LNCAP (cell line): Measurements from ENCODE around the gene SLC6A11.

Experiments
- CTCF ChIP-seq: fragments of 450-650 bp; IDR thresholded peaks from 2 replicates; pipeline ENCODE4 v1.5.1; 2017; ENCODE audit warnings: mild to moderate bottlenecking

The SLC6A11 gene

GRCh38 chr3:10972072-10972782 lies 156.2 kb downstream of the SLC6A11 start:
- TF ChIP-seq CTCF, result no peak

GRCh38 chr3:10973046-10973595 lies 157.1 kb downstream of the SLC6A11 start:
- TF ChIP-seq CTCF, result no peak

GRCh38 chr3:10974131-10974530 lies 158.1 kb downstream of the SLC6A11 start:
- no peak for TF ChIP-seq CTCF

GRCh38 chr3:10974746-10975375 lies 158.8 kb downstream of the SLC6A11 start:
- no peak for TF ChIP-seq CTCF

- TF ChIP-seq CTCF, result no peak
These were observed 159.7 kb downstream of the SLC6A11 start for GRCh38 chr3:10975695-10976234.

GRCh38 chr3:10976770-10977169 lies 160.7 kb downstream of the SLC6A11 start:
- TF ChIP-seq CTCF, result no peak

GRCh38 chr3:10977892-10978510 lies 162.0 kb downstream of the SLC6A11 start:
- no peak for TF ChIP-seq CTCF
